Fibroblast of skin of right quadriceps (primary cell): ENCODE measurements around the gene FSCN2.
A peak's percentile ranks its signal among the peaks of the same experiment; 100 is the strongest.

Experiments used
- DNase-seq: peaks from one replicate; pipeline ENCODE4 v3.0.0-alpha.2; 2013

Gene FSCN2

GRCh38 chr17:81513753-81514488, 14.3 kb upstream of the FSCN2 start:
- peak; percentile 79 for DNase-seq

- DNase-seq: no peak
Measured at GRCh38 chr17:81514489-81514738, 13.8 kb upstream of the FSCN2 start.

GRCh38 chr17:81514739-81515529, 13.2 kb upstream of the FSCN2 start:
- peak; percentile 95 for DNase-seq

- no peak for DNase-seq
Measured at GRCh38 chr17:81515530-81516041, 12.6 kb upstream of the FSCN2 start.

- DNase-seq: no peak
Measured at GRCh38 chr17:81516439-81516838, 11.7 kb upstream of the FSCN2 start.

GRCh38 chr17:81517009-81517338, 11.2 kb upstream of the FSCN2 start:
- no peak for DNase-seq

GRCh38 chr17:81517339-81518112, 10.7 kb upstream of the FSCN2 start:
- no peak for DNase-seq

- no peak for DNase-seq
Measured at GRCh38 chr17:81518113-81518784, 9.9 kb upstream of the FSCN2 start.

GRCh38 chr17:81518785-81519283, 9.3 kb upstream of the FSCN2 start:
- DNase-seq: no peak

- DNase-seq: no peak
Measured at GRCh38 chr17:81519284-81520020, 8.7 kb upstream of the FSCN2 start.

- DNase-seq: no peak
Measured at GRCh38 chr17:81520021-81520901, 7.9 kb upstream of the FSCN2 start.

- DNase-seq: peak; percentile 46
Measured at GRCh38 chr17:81522491-81523401, 5.4 kb upstream of the FSCN2 start.

- DNase-seq: no peak
Measured at GRCh38 chr17:81523402-81524038, 4.7 kb upstream of the FSCN2 start.

- no peak for DNase-seq
Measured at GRCh38 chr17:81524039-81524864, 3.9 kb upstream of the FSCN2 start.

GRCh38 chr17:81524865-81525159, 3.4 kb upstream of the FSCN2 start:
- no peak for DNase-seq

- no peak for DNase-seq
Measured at GRCh38 chr17:81526662-81527571, 1.3 kb upstream of the FSCN2 start.

GRCh38 chr17:81528384-81528650, 140 bp downstream of the FSCN2 start:
- DNase-seq: no peak
